NCI-H69 (cell line): ENCODE measurements around the gene SRSF1.
A peak's percentile ranks its signal among the peaks of the same experiment; 100 is the strongest.
"Not testable (repeated sequence)": the region's sequence is repeated elsewhere in the genome, so short reads cannot be mapped to it uniquely, and the experiment has no call there.

Experiments used
- DNase-seq: peaks from one replicate; lab custom pipeline; 2025; lab: John Stamatoyannopoulos, UW

The SRSF1 gene

GRCh38 chr17:57965521-57966160 is 41.4 kb downstream of the SRSF1 start:
- no peak for DNase-seq

GRCh38 chr17:57963149-57963511 is 43.9 kb downstream of the SRSF1 start:
- DNase-seq, result no peak

- no peak for DNase-seq
These were observed 44.5 kb downstream of the SRSF1 start for GRCh38 chr17:57962279-57963148.

GRCh38 chr17:57959929-57960328 is 47.1 kb downstream of the SRSF1 start:
- DNase-seq, result no peak

GRCh38 chr17:57958391-57958790 is 48.7 kb downstream of the SRSF1 start:
- not testable (repeated sequence) for DNase-seq

- DNase-seq, result no peak
These were observed 49.2 kb downstream of the SRSF1 start for GRCh38 chr17:57957886-57958285.

- no peak for DNase-seq
These were observed 49.8 kb downstream of the SRSF1 start for GRCh38 chr17:57957120-57957850.

- DNase-seq, result peak; percentile 70
These were observed 50.5 kb downstream of the SRSF1 start for GRCh38 chr17:57956291-57957119.

GRCh38 chr17:57955183-57955931 is 51.7 kb downstream of the SRSF1 start, which contains the start of gene CUEDC1:
Gene CUEDC1 (minus strand): TSS chr17:57955412. CDS start chr17:57885564, 69,848 bp downstream.
- peak; percentile 95 for DNase-seq

- peak; percentile 99 for DNase-seq
These were observed 52.5 kb downstream of the SRSF1 start for GRCh38 chr17:57954397-57955182.

- peak; percentile 82 for DNase-seq
These were observed 53.2 kb downstream of the SRSF1 start for GRCh38 chr17:57953705-57954396.
